BE2C (cell line): Measurements from ENCODE around the gene PCBP2.

Experiments used
- DNase-seq: peaks from one replicate; pipeline ENCODE4 v3.0.0-alpha.2; 2020
- H3K27me3 ChIP-seq: fragments of 250-450 bp; sonication (Bioruptor Pico); 2 replicates; pipeline ENCODE4 v1.5.1; 2020; ENCODE audit warnings: mild to moderate bottlenecking
- H3K36me3 ChIP-seq: fragments of 250-450 bp; sonication (Bioruptor Pico); 2 replicates; pipeline ENCODE4 v1.5.1; 2020; ENCODE audit warnings: mild to moderate bottlenecking
- H3K4me1 ChIP-seq: fragments of 250-450 bp; sonication (Bioruptor Pico); 2 replicates; pipeline ENCODE4 v1.5.1; 2020
- H3K4me3 ChIP-seq: 2 replicates; pipeline ENCODE4 v1.5.1; 2011; ENCODE audit warnings: low read depth, low read length
- H3K9me3 ChIP-seq: fragments of 250-450 bp; sonication (Bioruptor Pico); 2 replicates; pipeline ENCODE4 v1.5.1; 2020
- CTCF ChIP-seq: IDR thresholded peaks from 2 replicates; pipeline ENCODE4 v1.5.1; 2012; ENCODE audit warnings: mild to moderate bottlenecking, low read depth, low read length

Gene PCBP2

GRCh38 chr12:53498235-53498630 lies 46.3 kb downstream of the PCBP2 start:
- H3K27me3 ChIP-seq = no peaks in the 10 kb centered on the region
- H3K9me3 ChIP-seq = no peaks in the 10 kb centered on the region
- no peaks in the 10 kb centered on the region for H3K36me3 ChIP-seq
- peaks cover 14% of the 10 kb centered on the region for H3K4me1 ChIP-seq
- no peak for TF ChIP-seq CTCF
- DNase-seq = no peak
- H3K4me3 ChIP-seq = peak overlapping the region; percentile 65; the same call in 1 of the 2 replicates

GRCh38 chr12:53499266-53500141 lies 47.6 kb downstream of the PCBP2 start, which contains the start of gene MAP3K12:
Gene MAP3K12 (minus strand): TSS chr12:53499458. CDS start chr12:53487391, 12,067 bp downstream.
- peak; percentile 75 for DNase-seq
- Histone ChIP-seq H3K36me3 (peaks cover 10% of the 10 kb centered on the region), H3K4me1 (peaks cover 6% of the 10 kb centered on the region), H3K9me3 (no peaks in the 10 kb centered on the region), H3K27me3 (no peaks in the 10 kb centered on the region), H3K4me3 (peak within 1 kb of the TSS; percentile 65)
- TF ChIP-seq CTCF = no peak

- Histone ChIP-seq H3K4me1 (peaks cover 6% of the 10 kb centered on the region), H3K36me3 (peaks cover 17% of the 10 kb centered on the region), H3K9me3 (no peaks in the 10 kb centered on the region), H3K4me3 (peak overlapping the region; percentile 65), H3K27me3 (no peaks in the 10 kb centered on the region)
- TF ChIP-seq CTCF = no peak
- no peak for DNase-seq
Measured at GRCh38 chr12:53500142-53500775, 48.4 kb downstream of the PCBP2 start.

- Histone ChIP-seq H3K4me1 (peaks cover 6% of the 10 kb centered on the region), H3K27me3 (no peaks in the 10 kb centered on the region), H3K36me3 (peaks cover 21% of the 10 kb centered on the region), H3K4me3 (peak within 1 kb of the TSS; percentile 65), H3K9me3 (no peaks in the 10 kb centered on the region)
- peak; percentile 96 for DNase-seq
- TF ChIP-seq CTCF = no peak
Measured at GRCh38 chr12:53500776-53501614, 49.1 kb downstream of the PCBP2 start, which contains the start of gene TARBP2. Gene TARBP2 (plus strand): TSS chr12:53501283. CDS start chr12:53501409, 126 bp downstream.

GRCh38 chr12:53501615-53502181 lies 49.8 kb downstream of the PCBP2 start:
- H3K4me1 ChIP-seq = peaks cover 6% of the 10 kb centered on the region
- TF ChIP-seq CTCF = no peak

More at GRCh38 chr12:53501615-53502181, 49.8 kb downstream of the PCBP2 start:
- DNase-seq = no peak
- Histone ChIP-seq H3K9me3 (no peaks in the 10 kb centered on the region), H3K36me3 (peaks cover 28% of the 10 kb centered on the region), H3K4me3 (peak overlapping the region; percentile 65), H3K27me3 (no peaks in the 10 kb centered on the region)
